ENCODE measurements around the gene LCE1F. TPM values are rescaled to one million over a fixed set of nuclear protein-coding genes. Genes with fewer than 3 reads are reported as not detected.

The LCE1F gene
- not detected in 2 replicates for total RNA-seq

DNA sequence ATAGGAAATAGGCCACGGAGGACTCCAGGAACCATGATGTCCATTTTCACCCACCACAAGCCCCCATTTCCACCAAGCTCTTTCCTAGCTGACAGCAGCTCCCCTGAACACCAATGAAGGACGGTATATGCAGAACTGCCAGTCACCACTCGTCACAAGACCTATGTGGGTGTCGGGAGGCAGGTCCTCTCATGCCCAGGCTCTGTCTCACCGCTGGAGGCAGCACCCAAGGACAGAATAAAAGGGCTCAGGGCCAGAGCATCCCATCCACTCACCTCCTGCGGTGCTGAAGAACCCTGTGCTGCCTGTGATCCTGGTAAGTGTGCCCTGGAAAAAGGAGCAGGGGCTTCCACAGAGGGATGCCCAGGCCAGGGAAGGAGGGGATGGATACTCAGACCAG lies at the start of gene LCE1F:
Gene LCE1F, plus strand, starts transcription at position 266 of the 400 bp plus-strand sequence. CDS start 1,232 bp downstream, outside the sequence.

GRCh38 chr1:152757747-152758146 lies 17.2 kb upstream of the LCE1F start, which contains the start of gene KPRP:
Gene KPRP, plus strand, starts transcription at chr1:152758025. Its CDS starts 1,564 bp downstream, at chr1:152759589.

DNA sequence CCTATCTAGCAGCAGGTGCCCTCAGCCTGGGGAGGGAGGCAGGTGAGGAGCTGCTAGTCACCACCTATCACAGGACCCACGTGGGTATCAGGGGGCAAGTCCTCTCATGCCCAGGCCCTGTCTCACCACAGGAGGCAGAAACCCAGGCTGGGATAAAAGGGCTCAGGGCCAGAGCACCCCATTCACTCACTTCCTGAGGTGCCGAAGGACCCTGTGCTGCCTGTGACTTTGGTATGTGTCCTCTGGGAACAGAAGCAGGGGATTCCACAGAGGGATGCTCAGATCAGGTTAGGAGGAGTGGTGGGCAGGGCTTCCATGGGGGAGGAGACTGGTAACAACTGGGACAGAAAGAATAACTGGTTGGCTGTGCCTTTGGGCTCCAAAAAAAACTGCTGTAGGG lies 11.1 kb downstream of the LCE1F start, which contains the start of gene LCE1E:
Gene LCE1E, plus strand, starts transcription at position 181 of the 400 bp plus-strand sequence. CDS start 1,043 bp downstream, outside the sequence.

GRCh38 chr1:152796421-152796820 lies 21.5 kb downstream of the LCE1F start, which contains the start of gene LCE1D:
Gene LCE1D, plus strand, starts transcription at chr1:152796721. Its CDS starts 1,074 bp downstream, at chr1:152797795.

GRCh38 chr1:152806576-152806975 lies 31.6 kb downstream of the LCE1F start, which contains the start of gene LCE1C:
Gene LCE1C, minus strand, starts transcription at chr1:152806651. Its CDS starts 1,173 bp downstream, at chr1:152805478.

DNA sequence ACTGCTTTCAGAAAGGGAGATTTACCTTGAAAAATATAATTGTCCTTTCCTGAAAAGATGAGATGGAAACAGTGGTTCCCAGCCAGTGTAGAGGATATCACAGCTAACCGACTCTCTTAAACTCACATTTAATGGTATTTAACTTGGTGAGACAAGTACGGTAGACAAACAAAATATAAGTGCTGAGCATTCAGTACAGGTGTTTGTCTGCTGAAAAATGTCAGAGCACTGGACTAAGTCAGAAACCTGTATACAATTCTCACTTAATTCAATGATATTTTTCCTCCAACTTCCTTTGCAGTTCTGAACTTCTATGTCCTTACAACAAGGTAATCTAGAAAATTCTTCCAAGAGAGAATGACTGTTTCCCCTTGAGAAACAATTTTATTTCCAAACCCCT lies 36.7 kb downstream of the LCE1F start, which contains the start of gene LCE1B:
Gene LCE1B, plus strand, starts transcription at position 301 of the 400 bp plus-strand sequence. CDS start 476 bp downstream, outside the sequence.

Other genes with a start within 250 kb of the LCE1F start
- gene LCE3E, start 208.4 kb upstream of the LCE1F start, total RNA-seq = not detected in 2 replicates
- gene LCE3D, start 194.6 kb upstream of the LCE1F start, total RNA-seq = not detected in 2 replicates
- not detected in 2 replicates for gene LCE3C, start 174.9 kb upstream of the LCE1F start, total RNA-seq
- gene LCE3B, start 161.3 kb upstream of the LCE1F start, total RNA-seq = not detected in 2 replicates
- gene LCE3A, start 152.0 kb upstream of the LCE1F start, total RNA-seq = not detected in 2 replicates
- gene LCE2D, start 111.8 kb upstream of the LCE1F start, total RNA-seq = not detected in 2 replicates
- not detected in 2 replicates for gene LCE2C, start 99.9 kb upstream of the LCE1F start, total RNA-seq
- gene LCE2B, start 89.0 kb upstream of the LCE1F start, total RNA-seq = not detected in 2 replicates
- gene LCE2A, start 76.8 kb upstream of the LCE1F start, total RNA-seq = not detected in 2 replicates
- not detected in 2 replicates for gene LCE4A, start 67.0 kb upstream of the LCE1F start, total RNA-seq
- gene KPRP, start 17.1 kb upstream of the LCE1F start, total RNA-seq = not detected in 2 replicates
- gene LCE1E, start 11.1 kb downstream of the LCE1F start, total RNA-seq = not detected in 2 replicates
- gene LCE1D, start 21.6 kb downstream of the LCE1F start, total RNA-seq = not detected in 2 replicates
- not detected in 2 replicates for gene LCE1C, start 31.5 kb downstream of the LCE1F start, total RNA-seq
- gene LCE1B, start 36.8 kb downstream of the LCE1F start, total RNA-seq = not detected in 2 replicates
- not detected in 2 replicates for gene LCE1A, start 52.3 kb downstream of the LCE1F start, total RNA-seq
- not detected in 2 replicates for gene LCE6A, start 67.7 kb downstream of the LCE1F start, total RNA-seq
- not detected in 2 replicates for gene LCE7A, start 84.9 kb downstream of the LCE1F start, total RNA-seq
- gene SMCP, start 103.2 kb downstream of the LCE1F start, total RNA-seq = not detected in 2 replicates
- gene IVL, start 133.4 kb downstream of the LCE1F start, total RNA-seq = not detected in 2 replicates
- not detected in 2 replicates for gene SPRR5, start 172.1 kb downstream of the LCE1F start, total RNA-seq
- gene SPRR4, start 195.5 kb downstream of the LCE1F start, total RNA-seq = not detected in 2 replicates
- gene SPRR1A, start 208.9 kb downstream of the LCE1F start, total RNA-seq = not detected in 2 replicates
- not detected in 2 replicates for gene SPRR3, start 226.6 kb downstream of the LCE1F start, total RNA-seq

Measured in smooth muscle cell of the pulmonary artery (primary cell).